ENCODE data around the gene HSPG2. TPM values are rescaled to one million over a fixed set of nuclear protein-coding genes. Genes with fewer than 3 reads are reported as not detected.

The HSPG2 gene
- total RNA-seq, 1 donor, result 166 TPM

GRCh38 chr1:21942464-21942863 is 5.4 kb upstream of the HSPG2 start:
- no peak for TF ChIP-seq CTCF (IDR thresholded peaks at IDR 0.05; ENCODE audit: insufficient read depth, low read depth, low read length)
- no peak overlapping the region for H3K4me3 ChIP-seq (ENCODE audit: low read depth, low read length)
- no peak for DNase-seq (ENCODE audit: low read depth)

- TF ChIP-seq CTCF (IDR thresholded peaks at IDR 0.05; ENCODE audit: insufficient read depth, low read depth, low read length), result no peak
- no peak overlapping the region for H3K4me3 ChIP-seq (ENCODE audit: low read depth, low read length)
- no peak for DNase-seq (ENCODE audit: low read depth)
Observed at GRCh38 chr1:21941370-21941769, 4.3 kb upstream of the HSPG2 start.

GRCh38 chr1:21940492-21940891 is 3.4 kb upstream of the HSPG2 start:
- no peak for DNase-seq (ENCODE audit: low read depth)
- H3K4me3 ChIP-seq (ENCODE audit: low read depth, low read length), result no peak overlapping the region
- TF ChIP-seq CTCF (IDR thresholded peaks at IDR 0.05; ENCODE audit: insufficient read depth, low read depth, low read length), result no peak

- TF ChIP-seq CTCF (IDR thresholded peaks at IDR 0.05; ENCODE audit: insufficient read depth, low read depth, low read length), result peak; percentile 54
- H3K4me3 ChIP-seq (ENCODE audit: low read depth, low read length), result no peak overlapping the region
- peak; percentile 92 for DNase-seq (ENCODE audit: low read depth)
Observed at GRCh38 chr1:21939650-21940374, 2.7 kb upstream of the HSPG2 start.

GRCh38 chr1:21938732-21939538 is 1.8 kb upstream of the HSPG2 start:
- H3K4me3 ChIP-seq (ENCODE audit: low read depth, low read length), result no peak overlapping the region
- no peak for DNase-seq (ENCODE audit: low read depth)
- no peak for TF ChIP-seq CTCF (IDR thresholded peaks at IDR 0.05; ENCODE audit: insufficient read depth, low read depth, low read length)

GRCh38 chr1:21937372-21938121 is 437 bp upstream of the HSPG2 start:
- peak overlapping the region; percentile 39 for H3K4me3 ChIP-seq (ENCODE audit: low read depth, low read length)
- TF ChIP-seq CTCF (IDR thresholded peaks at IDR 0.05; ENCODE audit: insufficient read depth, low read depth, low read length), result no peak
- peak; percentile 83 for DNase-seq (ENCODE audit: low read depth)

Data from fibroblast of villous mesenchyme (primary cell).